Forelimb muscle (tissue), 1 donor: ENCODE data around the gene RNF212. TPM values are rescaled to one million over a fixed set of nuclear protein-coding genes. Genes with fewer than 3 reads are reported as not detected.

ENCODE experiments used
- polyA plus RNA-seq: library from polyadenylated mRNA; unstranded; fragments of 120-200 nt; gene quantifications from one replicate; pipeline ENCODE4 v1.2.1, GENCODE V29; 2013; ENCODE audit not compliant: insufficient read length

The RNF212 gene
- polyA plus RNA-seq, 1 donor, result 1.7 TPM

Other genes with a start within 250 kb of the RNF212 start
- gene GAK, start 181.2 kb downstream of the RNF212 start, polyA plus RNA-seq, result 34.6 TPM
- 18.8 TPM for gene TMEM175, start 181.1 kb downstream of the RNF212 start, polyA plus RNA-seq
- gene DGKQ, start 140.0 kb downstream of the RNF212 start, polyA plus RNA-seq, result 3.6 TPM
- gene IDUA, start 126.5 kb downstream of the RNF212 start, polyA plus RNA-seq, result 13.9 TPM
- 5.2 TPM for gene SLC26A1, start 120.2 kb downstream of the RNF212 start, polyA plus RNA-seq
- gene FGFRL1, start 101.9 kb downstream of the RNF212 start, polyA plus RNA-seq, result 295 TPM
- gene SPON2, start 59.0 kb upstream of the RNF212 start, polyA plus RNA-seq, result 55.6 TPM
- 119 TPM for gene CTBP1, start 135.6 kb upstream of the RNF212 start, polyA plus RNA-seq
- gene MAEA, start 176.3 kb upstream of the RNF212 start, polyA plus RNA-seq, result 39.5 TPM
- 8.6 TPM for gene UVSSA, start 233.6 kb upstream of the RNF212 start, polyA plus RNA-seq